Measurements from ENCODE around the gene CTNNBL1.
"Not testable (repeated sequence)": the region's sequence is repeated elsewhere in the genome, so short reads cannot be mapped to it uniquely, and the experiment has no call there.

Gene CTNNBL1

GRCh38 chr20:37829128-37829527 is 135.3 kb downstream of the CTNNBL1 start:
- DNase-seq, result no peak

GRCh38 chr20:37833221-37833896 is 139.5 kb downstream of the CTNNBL1 start:
- no peak for DNase-seq

GRCh38 chr20:37836926-37837325 is 143.1 kb downstream of the CTNNBL1 start:
- DNase-seq, result no peak

- no peak for DNase-seq
Measured at GRCh38 chr20:37837924-37838323, 144.1 kb downstream of the CTNNBL1 start.

- DNase-seq, result no peak
Measured at GRCh38 chr20:37838769-37839431, 145.1 kb downstream of the CTNNBL1 start.

GRCh38 chr20:37839432-37839827 is 145.6 kb downstream of the CTNNBL1 start:
- no peak for DNase-seq

- no peak for DNase-seq
Measured at GRCh38 chr20:37839955-37840354, 146.1 kb downstream of the CTNNBL1 start.

- no peak for DNase-seq
Measured at GRCh38 chr20:37841389-37841788, 147.6 kb downstream of the CTNNBL1 start.

GRCh38 chr20:37841971-37842370 is 148.1 kb downstream of the CTNNBL1 start:
- DNase-seq, result no peak

- no peak for DNase-seq
Measured at GRCh38 chr20:37845241-37845681, 151.4 kb downstream of the CTNNBL1 start.

- no peak for DNase-seq
Measured at GRCh38 chr20:37845878-37846277, 152.0 kb downstream of the CTNNBL1 start.

- DNase-seq, result no peak
Measured at GRCh38 chr20:37846573-37846972, 152.7 kb downstream of the CTNNBL1 start.

- no peak for DNase-seq
Measured at GRCh38 chr20:37848706-37849105, 154.9 kb downstream of the CTNNBL1 start.

- DNase-seq, result no peak
Measured at GRCh38 chr20:37849156-37849555, 155.3 kb downstream of the CTNNBL1 start.

GRCh38 chr20:37849566-37849965 is 155.7 kb downstream of the CTNNBL1 start:
- DNase-seq, result no peak

GRCh38 chr20:37850036-37850592 is 156.3 kb downstream of the CTNNBL1 start:
- no peak for DNase-seq

- DNase-seq, result no peak
Measured at GRCh38 chr20:37850724-37851355, 157.0 kb downstream of the CTNNBL1 start.

- DNase-seq, result no peak
Measured at GRCh38 chr20:37852666-37853065, 158.8 kb downstream of the CTNNBL1 start.

- no peak for DNase-seq
Measured at GRCh38 chr20:37853823-37854375, 160.1 kb downstream of the CTNNBL1 start.

GRCh38 chr20:37856034-37856433 is 162.2 kb downstream of the CTNNBL1 start:
- DNase-seq, result not testable (repeated sequence)

GRCh38 chr20:37856932-37857660 is 163.3 kb downstream of the CTNNBL1 start:
- DNase-seq, result no peak

GRCh38 chr20:37859406-37860171 is 165.8 kb downstream of the CTNNBL1 start:
- no peak for DNase-seq

Measured in NCI-H1694 treated with DMSO at 0.1 percent for 48 hours (cell line).